ENCODE measurements around the gene IFNE. TPM values are rescaled to one million over a fixed set of nuclear protein-coding genes. Genes with fewer than 3 reads are reported as not detected.

Gene IFNE
- total RNA-seq, 1 donor from 2014 or later: under 0.01 TPM

DNA sequence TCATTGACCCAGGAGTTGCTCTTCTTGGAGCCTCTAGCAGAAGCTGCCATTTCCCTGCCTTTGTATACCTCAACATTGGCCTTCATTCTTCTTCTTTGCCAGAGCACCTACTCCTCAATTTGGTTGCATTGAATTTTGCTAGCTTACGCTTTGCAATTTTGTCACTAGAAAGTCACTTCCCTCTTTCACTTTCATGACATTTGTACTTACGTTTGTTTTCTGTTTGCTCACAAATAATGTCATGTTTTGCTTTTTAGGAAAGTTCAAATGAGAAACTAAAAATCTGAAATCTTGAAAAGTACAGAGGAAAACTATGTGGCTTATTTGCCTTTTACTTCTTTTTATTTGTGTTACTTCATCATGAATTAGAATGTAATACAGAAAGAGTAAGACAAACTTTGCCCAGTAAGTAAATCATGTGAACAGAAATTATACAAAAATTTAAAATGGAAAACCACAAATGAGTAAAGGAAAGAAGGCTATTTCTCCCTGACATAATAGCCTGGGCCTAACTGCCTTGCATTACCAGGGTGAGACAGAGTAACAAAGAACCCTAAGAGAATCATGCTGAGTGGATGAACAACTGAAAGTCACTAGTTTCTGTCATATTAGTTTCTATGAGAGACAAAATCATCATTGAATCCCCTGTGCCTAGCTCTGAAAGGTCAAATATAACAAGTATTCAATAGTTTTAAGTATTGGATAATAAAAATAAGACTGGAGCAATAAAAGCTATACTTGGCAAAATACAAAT, 49.3 kb downstream of the IFNE start:
- FAIRE-seq (no peak), DNase-seq (ENCODE audit: low spot score in 2 of 2) (no peak)

Small RNA genes lying within 50 kb of the gene (small RNA-seq; reads per million reads assigned to genes)
- gene MIR31: 0.56 reads per million, percentile 44 among the genes with 10 or more reads in this experiment
- gene RF00157: not detected

Other genes with a start within 250 kb of the IFNE start
- not detected for gene IFNA14, start 242.3 kb downstream of the IFNE start, total RNA-seq
- gene IFNA5, start 177.0 kb downstream of the IFNE start, total RNA-seq: not detected
- 71.7 TPM for gene KLHL9, start 146.9 kb downstream of the IFNE start, total RNA-seq
- not detected for gene IFNA6, start 131.4 kb downstream of the IFNE start, total RNA-seq
- not detected for gene IFNA13, start 114.3 kb downstream of the IFNE start, total RNA-seq
- gene IFNA2, start 96.9 kb downstream of the IFNE start, total RNA-seq: not detected
- gene IFNA8, start 73.2 kb downstream of the IFNE start, total RNA-seq: not detected
- not detected for gene IFNA1, start 41.9 kb downstream of the IFNE start, total RNA-seq